Endothelial cell of umbilical vein (primary cell): ENCODE measurements around the gene ADGRD2.

Source experiments
- EZH2 ChIP-seq: IDR thresholded peaks from 2 replicates; pipeline ENCODE4 v1.6.1; 2012; ENCODE audit warnings: borderline replicate concordance, low read depth, mild to moderate bottlenecking, moderate library complexity, low read length, inconsistent platforms; ENCODE audit not compliant: severe bottlenecking
- FOS ChIP-seq: IDR thresholded peaks from 2 replicates; pipeline ENCODE4 v1.6.1; 2011; ENCODE audit warnings: mild to moderate bottlenecking, low read length, moderate library complexity, borderline replicate concordance; ENCODE audit not compliant: insufficient read depth
- GATA2 ChIP-seq: IDR thresholded peaks from 2 replicates; pipeline ENCODE4 v1.7.0; 2011; ENCODE audit warnings: low read depth, mild to moderate bottlenecking, moderate library complexity, mixed read lengths, low read length; ENCODE audit not compliant: insufficient read length, insufficient read depth
- JUN ChIP-seq: IDR thresholded peaks from 2 replicates; pipeline ENCODE4 v1.6.1; 2011; ENCODE audit warnings: borderline replicate concordance, low read depth; ENCODE audit not compliant: insufficient read length, insufficient read depth
- MYC ChIP-seq: IDR thresholded peaks from one replicate; pipeline ENCODE4 v1.6.1; 2011; ENCODE audit warnings: mild to moderate bottlenecking, low read depth, low read length
- POLR2A ChIP-seq: IDR thresholded peaks from 2 replicates; pipeline ENCODE4 v1.6.1; 2012; ENCODE audit warnings: low read depth, mild to moderate bottlenecking, control low read depth, low read length
- POLR2AphosphoS5 ChIP-seq: IDR thresholded peaks from 2 replicates; pipeline ENCODE4 v1.6.1; 2012; ENCODE audit warnings: low read depth, mild to moderate bottlenecking, control low read depth, low read length, moderate library complexity; ENCODE audit not compliant: insufficient read depth
- TF ChIP-seq, protein P1 (sequence below), 2 donors: IDR thresholded peaks; 1 replicate in 1 of 2; 2 replicates in 1 of 2; pipeline ENCODE4 v1.5.1; 2011; ENCODE audit warnings: low read length in 2 of 2, mild to moderate bottlenecking in 2 of 2, moderate library complexity in 2 of 2, control low read depth in 1 of 2, inconsistent platforms in 1 of 2, low read depth in 1 of 2; ENCODE audit not compliant: insufficient read depth in 1 of 2; ENCODE audit errors: extremely low read depth in 1 of 2
- TF ChIP-seq, protein P2 (sequence below): IDR thresholded peaks from 2 replicates; pipeline ENCODE4 v1.6.1; 2011; ENCODE audit not compliant: insufficient read depth, insufficient read length

DNA sequence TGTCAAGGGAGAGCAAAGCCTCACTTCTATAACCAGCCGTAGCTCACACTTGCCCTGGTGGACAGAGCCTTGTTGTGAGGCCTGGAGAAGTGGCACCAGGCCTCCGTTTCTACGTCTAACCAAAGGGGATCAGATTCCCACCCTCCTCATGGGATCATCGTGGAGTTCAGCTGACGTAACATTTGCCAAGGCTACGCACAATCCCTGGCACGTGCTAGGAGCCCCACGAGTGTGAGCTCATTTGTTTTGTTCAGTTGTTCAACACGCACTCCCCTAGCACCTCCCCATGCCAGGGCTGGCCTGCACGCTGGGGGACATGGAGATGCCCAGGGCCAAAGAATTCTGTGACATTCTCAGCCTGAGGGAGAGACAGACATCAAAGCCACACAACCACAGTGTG lies 23.1 kb downstream of the ADGRD2 start:
- TF ChIP-seq POLR2AphosphoS5: no peak
- TF ChIP-seq, protein P1, sequence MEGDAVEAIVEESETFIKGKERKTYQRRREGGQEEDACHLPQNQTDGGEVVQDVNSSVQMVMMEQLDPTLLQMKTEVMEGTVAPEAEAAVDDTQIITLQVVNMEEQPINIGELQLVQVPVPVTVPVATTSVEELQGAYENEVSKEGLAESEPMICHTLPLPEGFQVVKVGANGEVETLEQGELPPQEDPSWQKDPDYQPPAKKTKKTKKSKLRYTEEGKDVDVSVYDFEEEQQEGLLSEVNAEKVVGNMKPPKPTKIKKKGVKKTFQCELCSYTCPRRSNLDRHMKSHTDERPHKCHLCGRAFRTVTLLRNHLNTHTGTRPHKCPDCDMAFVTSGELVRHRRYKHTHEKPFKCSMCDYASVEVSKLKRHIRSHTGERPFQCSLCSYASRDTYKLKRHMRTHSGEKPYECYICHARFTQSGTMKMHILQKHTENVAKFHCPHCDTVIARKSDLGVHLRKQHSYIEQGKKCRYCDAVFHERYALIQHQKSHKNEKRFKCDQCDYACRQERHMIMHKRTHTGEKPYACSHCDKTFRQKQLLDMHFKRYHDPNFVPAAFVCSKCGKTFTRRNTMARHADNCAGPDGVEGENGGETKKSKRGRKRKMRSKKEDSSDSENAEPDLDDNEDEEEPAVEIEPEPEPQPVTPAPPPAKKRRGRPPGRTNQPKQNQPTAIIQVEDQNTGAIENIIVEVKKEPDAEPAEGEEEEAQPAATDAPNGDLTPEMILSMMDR (IDR thresholded peaks at IDR 0.05; ENCODE audit: extremely low read depth in 1 of 2, insufficient read depth in 1 of 2, low read depth in 1 of 2, low read length in 2 of 2): no peak
- TF ChIP-seq, protein P2, sequence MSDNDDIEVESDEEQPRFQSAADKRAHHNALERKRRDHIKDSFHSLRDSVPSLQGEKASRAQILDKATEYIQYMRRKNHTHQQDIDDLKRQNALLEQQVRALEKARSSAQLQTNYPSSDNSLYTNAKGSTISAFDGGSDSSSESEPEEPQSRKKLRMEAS: no peak
- no peak for TF ChIP-seq JUN
- no peak for TF ChIP-seq POLR2A
- TF ChIP-seq EZH2: no peak
- TF ChIP-seq MYC: no peak
- no peak for TF ChIP-seq GATA2
- no peak for TF ChIP-seq FOS
